HG02840 (cell line): ENCODE data around the gene NTN1.

Experiments used
- ATAC-seq: cut with Tn5 transposase; IDR thresholded peaks from one replicate; pipeline ENCODE4 v1.9.1; 2021; ENCODE audit warnings: mild to moderate bottlenecking, moderate library complexity, moderate number of reproducible peaks; ENCODE audit not compliant: unreplicated experiment, low FRiP score

NTN1 gene

DNA sequence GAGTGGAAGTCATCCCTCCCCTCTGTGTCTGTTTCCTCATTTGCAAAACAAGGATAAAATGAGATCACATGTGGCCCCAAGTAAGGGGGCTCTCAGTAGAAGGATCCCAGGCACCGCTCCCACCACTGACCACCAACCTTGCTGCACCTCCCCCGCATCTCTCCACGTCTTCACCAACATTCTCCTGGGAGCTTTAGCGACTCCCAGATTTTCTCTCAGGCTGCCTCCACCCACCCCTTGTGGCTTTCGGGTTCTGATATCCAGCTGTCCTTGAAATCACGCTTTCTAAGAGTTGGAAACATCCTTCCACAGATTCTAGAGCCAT, 16.4 kb upstream of the NTN1 start:
- no peak for ATAC-seq

DNA sequence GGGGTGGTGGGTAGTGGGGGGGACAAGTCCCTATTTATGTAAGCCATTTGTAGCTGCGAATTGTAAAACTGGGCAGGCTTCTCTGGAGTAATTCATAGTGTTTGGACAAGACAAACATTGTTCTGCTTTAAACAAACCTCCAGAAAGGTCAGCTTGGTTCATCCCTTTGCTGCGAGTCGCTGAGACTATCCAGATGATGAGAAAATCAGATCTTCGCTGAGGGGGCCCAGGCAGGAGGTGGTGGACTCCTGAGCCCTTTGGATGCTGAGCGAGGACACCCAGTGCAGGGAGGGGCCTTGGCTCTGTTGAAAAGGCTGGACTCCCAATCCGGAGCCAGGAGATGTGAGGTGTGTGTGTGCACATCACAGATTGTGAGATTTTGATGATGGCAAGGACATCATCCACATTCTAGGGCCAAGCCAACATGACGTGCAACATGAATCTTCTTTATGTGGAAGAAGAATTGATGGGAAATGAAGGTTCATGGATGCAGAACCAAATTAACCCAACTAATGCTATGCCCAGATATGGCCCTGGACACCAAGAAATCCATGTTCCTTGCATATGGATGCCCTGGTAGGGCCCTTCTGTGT, 15.0 kb upstream of the NTN1 start:
- no peak for ATAC-seq

DNA sequence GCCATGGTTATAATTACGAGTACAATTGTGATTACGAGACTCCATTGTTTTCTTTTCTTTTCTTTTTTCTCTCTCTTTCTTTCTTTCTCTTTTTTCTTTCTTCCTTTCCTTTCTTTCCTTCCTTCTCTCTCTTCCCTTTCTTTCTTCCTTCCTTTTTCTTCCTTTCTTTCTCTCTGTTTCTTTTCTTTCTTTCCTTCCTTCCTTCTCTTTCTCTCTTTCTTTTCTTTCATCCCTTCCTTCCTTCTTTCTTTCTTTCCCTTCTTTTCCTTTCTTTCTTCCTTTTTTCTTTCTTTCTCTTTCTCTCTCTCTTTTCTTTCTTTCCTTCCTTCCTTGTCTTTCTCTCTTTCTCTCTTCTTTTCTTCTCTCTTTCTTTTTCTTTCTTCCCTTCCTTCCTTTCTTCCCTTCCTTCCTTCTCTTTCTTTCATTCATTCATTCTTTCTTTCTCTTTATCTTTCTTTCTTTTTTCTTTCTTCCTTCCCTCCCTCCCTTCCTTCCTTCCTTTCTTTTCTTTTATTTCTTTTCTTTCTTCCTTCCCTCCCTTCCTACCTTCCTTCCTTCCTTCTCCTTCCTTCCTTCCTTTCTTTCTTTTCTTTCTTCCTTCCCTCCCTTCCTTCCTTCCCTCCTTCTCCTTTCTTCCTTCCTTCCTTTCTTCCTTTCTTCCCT, 14.1 kb upstream of the NTN1 start:
- no peak for ATAC-seq

DNA sequence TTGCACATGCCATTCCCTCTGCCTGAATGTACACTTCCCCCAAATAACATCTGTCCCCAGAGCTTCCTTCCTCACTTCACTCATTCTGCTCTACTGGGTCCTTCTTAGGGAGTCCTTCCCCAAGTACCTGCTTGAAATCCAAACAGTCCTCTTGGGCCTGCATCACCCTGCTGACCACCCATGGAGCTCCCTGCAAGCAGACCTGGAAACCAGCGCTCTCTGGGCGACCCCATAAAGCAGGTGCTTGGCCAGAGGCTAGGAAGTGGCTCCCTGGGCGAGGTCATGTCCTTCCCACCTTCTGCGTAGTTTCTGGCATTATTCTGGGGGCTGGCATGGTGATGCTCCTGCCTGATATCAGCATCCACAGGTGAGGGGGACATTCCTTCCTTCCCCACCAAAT, 12.2 kb upstream of the NTN1 start:
- no peak for ATAC-seq

DNA sequence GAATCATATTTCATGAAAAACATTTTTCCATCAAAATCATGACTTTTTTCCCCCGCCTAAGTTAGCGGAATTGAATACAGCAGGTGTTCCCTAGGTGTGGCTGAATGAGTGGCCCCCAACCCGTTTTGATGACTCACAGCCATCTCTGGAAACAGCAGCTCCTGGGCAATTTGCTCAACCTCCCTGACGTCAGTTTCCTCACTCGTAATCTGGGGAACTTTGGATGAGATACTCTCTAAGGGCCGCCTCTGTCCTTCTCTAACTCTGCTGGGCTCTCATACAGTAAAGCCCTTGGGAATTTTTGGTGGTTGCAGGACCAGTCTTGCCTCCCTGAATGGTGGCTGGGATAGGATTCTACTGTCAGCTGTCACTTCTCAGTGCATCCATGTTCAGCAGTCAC, 11.6 kb upstream of the NTN1 start:
- ATAC-seq: no peak

DNA sequence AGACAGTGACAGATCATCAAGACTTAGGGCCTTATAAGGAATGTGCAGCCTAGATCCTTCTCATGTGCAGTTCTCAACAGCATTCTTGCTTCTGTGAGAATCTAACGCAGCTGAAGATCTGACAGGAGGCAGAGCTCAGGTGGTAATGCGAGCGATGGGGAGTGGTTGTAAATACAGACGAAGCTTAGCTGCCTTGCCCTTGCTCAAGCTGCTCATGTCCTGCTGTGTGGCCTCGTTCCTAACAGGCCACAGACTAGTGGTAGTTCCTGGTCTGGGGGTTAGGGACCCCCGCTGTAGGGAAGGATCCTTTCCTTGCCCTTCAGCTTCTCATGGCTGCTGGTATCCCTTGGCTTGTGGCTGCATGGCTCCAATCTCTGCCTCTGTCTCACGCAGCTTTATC, 10.3 kb upstream of the NTN1 start:
- no peak for ATAC-seq

DNA sequence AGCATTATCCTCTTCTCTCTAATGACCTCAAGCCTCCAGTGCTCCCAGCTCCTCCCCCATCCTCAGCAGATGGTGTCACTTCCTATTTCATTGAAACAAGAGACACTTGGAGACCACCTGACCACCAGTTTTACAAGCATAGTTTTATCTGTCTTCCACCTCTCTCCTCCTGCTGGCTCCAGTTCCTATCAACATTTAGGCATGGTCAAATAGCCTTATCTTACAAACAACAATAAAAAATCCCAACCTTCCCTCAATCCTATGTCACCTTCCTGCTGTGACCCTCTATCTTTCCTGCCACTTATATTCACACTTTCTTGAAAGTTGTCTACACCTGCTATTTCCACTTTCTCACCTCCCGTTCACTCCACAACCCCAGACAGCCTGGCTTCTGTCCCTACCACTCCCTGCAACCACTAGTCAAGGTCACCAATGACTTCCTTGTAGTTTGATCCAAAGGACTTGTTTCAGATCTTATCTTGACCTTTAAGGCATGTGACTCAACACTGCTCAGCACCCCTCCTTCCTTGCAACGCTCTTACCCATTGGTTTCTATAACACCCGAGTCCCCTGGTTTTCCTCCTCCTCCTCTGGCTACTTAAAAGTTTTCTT, 4.3 kb upstream of the NTN1 start:
- no peak for ATAC-seq

DNA sequence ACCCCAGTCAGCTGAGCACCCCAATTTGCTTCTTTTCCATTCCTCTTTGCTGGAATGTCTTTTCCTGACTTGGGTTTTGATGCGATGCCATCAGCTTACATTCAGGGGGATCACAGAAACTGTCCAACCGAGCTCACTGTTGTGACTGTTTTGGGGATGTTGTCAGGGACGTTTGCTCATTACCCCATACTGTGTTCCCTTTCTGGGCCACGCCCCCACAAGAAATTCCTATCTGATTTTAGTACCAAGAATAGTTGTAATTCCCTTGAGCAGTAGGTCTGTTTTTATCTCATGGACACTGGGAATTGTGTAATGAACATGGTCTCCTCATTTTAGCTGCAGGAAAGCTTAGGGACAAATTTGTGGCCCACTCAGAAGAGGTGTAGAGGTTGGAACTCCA, 2.6 kb upstream of the NTN1 start:
- no peak for ATAC-seq

DNA sequence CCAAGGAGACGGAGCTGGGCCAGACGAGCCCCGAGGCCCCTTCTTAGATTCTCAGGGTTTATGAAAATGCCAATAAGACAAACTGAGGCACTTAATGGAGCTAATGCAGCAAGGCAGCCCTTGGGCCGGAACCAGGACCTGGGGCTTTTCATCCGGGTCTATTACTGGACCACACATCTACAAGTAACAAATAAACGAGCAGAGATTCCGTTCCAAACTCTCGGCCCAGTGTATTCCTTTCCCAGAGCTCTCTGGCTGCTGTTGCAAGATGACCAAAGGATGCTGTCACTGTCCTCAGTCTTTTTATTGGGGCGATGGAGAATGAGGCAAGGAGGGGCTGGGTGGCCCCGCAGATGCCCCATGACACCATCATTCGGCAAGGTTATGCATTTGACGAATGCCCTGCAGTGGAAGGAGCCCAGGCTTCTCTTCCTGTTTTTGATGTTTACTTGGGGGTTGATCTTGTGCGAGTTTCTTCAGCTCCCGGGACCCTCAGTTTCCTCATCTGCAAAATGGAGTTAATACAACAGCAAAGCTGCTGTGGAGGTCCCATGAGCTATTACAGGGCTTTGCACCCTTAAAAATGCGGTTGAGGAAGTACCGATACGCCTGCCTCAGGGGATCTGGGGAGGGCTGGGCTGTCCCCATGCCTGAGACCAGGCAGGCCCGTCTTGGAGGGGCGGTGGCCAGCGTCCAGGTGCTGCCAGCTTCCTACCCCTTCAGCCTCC, 1.1 kb upstream of the NTN1 start:
- no peak for ATAC-seq

DNA sequence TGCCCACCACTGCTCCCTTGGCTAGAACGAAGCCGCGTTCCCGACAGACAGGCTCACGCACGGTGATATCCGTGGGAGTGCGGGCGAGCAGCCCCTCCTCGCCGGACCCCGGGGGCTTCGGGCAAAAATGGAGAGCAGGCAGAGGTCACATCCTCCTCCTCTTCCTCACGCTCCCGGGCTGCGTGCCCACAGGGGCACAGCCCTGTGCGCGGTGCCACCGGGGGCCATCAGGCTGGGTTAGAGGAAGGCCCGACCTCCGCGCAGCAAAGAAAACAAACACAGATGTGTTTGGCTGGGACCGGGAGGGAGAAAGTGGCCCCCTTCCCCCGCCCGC, 519 bp upstream of the NTN1 start:
- ATAC-seq: no peak

DNA sequence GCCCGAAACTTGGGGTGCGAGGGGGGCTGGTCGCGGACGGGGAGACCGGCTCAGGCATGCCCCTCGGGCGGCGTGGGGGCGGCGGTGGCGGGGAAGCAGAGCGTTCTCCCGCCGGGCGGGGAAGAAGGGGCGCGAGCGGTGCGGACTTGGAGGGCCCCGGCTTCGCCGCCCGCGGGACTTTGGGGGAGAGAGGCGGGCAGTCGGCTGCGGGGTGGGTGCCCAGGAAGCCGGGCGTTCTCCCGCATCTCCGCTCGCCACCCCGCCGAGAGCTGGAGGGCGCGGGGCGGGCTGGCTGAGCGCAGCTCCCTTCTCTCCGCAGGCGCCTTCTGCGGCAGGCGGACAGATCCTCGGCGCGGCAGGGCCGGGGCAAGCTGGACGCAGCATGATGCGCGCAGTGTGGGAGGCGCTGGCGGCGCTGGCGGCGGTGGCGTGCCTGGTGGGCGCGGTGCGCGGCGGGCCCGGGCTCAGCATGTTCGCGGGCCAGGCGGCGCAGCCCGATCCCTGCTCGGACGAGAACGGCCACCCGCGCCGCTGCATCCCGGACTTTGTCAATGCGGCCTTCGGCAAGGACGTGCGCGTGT, 772 bp downstream of the NTN1 start:
- ATAC-seq: no peak

DNA sequence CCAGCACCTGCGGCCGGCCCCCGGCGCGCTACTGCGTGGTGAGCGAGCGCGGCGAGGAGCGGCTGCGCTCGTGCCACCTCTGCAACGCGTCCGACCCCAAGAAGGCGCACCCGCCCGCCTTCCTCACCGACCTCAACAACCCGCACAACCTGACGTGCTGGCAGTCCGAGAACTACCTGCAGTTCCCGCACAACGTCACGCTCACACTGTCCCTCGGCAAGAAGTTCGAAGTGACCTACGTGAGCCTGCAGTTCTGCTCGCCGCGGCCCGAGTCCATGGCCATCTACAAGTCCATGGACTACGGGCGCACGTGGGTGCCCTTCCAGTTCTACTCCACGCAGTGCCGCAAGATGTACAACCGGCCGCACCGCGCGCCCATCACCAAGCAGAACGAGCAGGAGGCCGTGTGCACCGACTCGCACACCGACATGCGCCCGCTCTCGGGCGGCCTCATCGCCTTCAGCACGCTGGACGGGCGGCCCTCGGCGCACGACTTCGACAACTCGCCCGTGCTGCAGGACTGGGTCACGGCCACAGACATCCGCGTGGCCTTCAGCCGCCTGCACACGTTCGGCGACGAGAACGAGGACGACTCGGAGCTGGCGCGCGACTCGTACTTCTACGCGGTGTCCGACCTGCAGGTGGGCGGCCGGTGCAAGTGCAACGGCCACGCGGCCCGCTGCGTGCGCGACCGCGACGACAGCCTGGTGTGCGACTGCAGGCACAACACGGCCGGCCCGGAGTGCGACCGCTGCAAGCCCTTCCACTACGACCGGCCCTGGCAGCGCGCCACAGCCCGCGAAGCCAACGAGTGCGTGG, 1.5 kb downstream of the NTN1 start:
- no peak for ATAC-seq

DNA sequence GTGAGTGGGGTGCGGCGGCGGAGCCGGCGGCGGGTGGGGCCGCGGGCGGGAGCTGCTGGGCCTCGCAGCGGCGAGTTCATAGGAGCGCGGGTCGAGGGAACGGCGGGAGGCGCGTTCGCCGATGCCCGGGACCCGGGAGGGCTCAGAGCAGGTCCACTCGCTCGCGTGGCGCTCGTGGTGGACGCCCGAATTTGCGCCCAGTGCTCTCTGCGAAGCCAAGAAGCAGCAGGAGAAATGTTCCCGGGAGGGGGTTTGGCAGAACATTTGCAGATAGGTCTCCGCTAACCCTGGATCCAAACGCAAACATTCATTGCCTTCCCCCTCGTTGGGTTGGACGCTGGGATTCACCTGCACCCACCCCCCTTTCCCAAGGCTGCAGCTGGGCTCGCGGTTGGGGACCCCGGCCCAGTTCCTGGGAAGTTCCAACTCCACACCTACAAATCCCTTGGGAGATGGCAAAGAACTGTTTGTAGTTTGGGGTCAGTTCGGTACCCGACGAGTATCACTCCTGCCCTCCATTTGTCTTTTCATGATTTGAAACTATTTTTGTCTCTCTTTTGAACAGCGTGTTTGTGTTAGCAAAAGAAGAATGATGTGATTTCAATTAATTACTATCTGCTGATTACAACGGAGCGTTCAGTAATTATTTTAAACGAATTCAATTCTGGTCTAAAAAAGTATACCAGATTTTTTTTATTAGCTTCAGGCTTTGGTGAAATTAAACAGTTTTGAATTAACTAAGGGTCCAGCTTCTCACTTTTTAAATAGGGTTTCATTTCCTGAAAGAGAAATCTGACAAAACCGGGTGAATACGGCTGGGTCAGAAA, 2.3 kb downstream of the NTN1 start:
- ATAC-seq: no peak

DNA sequence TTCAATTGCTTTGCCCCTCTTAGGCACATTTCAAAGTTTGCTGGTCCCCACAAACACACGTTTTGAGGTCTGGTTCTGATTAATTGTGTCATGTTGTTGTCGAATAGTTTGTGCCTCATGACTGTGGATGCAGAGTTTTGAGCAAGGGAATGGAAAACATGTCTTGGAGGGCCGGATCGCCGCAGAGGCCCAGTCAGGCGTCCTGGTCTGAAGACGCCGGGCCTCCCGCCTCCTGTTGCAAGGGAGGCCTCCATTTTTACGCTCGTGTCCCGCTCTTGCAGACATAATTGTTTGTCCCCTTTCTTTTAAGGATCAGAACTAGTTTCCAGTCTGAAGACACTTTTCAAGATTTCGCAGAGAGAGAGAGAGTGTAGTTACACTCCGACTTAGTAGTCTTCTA, 3.2 kb downstream of the NTN1 start:
- ATAC-seq: no peak

DNA sequence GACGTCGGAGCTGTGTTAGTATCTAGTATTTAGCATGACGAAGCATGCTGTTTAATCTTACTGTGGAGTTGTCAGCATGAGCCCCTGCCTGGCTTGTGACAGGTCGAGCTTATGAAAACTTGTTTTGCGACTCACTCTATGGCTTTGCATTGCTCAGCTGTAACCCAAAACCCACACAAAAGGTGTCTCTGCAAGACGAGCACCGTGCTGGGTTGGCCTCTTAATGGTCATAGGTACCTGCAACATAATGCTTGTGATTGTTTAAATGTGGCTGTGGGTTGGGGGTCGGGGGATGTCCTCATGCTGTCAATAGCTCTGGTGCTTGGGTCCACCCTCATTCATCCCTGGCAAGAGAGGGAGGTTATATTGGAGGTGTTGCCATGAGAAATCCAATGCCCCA, 5.4 kb downstream of the NTN1 start:
- no peak for ATAC-seq

DNA sequence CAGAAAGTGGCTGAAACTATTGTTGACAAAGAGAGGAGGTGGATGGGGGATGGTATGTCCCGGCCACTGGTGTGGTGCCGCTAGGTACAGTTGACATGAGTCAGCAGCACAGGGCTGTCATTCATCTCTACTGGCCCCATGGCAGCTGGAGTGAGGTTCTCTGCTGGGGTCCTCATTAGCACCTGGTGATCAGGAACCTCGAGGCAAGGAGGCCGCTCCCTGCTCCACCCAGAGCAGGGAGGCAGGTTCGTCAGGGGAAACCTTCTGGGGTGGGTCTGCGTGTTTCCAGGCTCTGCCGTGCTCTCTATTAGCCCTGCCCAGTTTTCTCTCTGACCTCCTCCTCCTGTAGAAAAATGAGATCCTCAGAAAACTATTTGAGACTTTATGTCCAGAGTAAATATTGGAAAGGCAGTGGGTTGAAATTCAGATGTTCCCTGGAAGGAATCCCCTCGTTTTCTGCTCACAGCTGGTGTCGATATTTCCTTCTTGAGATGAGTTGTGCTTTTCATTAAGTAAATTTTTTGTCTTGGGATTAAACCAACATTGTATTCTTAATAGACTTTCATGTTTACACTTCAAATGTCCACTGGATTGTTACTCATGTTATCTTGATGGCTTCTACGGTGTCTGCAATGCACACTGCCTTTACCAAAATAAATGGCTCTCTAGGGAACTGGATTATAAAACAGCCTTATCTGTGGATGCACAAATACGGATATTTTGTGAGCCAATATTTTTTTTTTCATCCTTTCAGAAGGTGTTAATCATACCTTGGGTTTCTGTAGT, 7.1 kb downstream of the NTN1 start:
- no peak for ATAC-seq

DNA sequence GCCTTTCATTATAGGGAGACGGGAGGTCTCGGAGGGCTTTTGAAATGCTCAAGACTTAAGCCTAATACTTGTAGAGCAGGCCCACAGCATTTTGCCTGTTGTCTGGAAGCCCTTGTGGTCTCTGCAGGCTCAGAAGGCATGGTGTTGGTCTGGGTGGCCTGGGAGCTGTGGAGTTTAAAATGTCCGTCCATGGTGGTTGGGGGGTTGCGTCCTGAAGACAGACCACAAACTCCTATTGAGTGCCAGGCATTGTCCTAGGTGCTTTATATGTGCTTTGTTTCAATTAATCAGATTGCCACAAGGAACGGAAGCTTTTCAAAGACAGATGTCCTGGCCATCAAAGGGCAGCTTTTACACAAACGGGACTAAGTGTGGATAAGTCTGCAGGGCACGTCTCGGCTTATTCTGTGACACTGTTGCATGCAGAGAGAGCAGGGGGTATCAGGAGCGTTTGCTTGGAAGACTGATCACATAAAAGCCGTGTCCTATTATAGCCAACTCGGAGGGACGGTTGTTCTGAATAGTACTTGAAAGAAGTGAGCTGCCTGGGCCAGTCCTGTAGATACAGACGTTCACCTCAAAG, 7.8 kb downstream of the NTN1 start:
- no peak for ATAC-seq

DNA sequence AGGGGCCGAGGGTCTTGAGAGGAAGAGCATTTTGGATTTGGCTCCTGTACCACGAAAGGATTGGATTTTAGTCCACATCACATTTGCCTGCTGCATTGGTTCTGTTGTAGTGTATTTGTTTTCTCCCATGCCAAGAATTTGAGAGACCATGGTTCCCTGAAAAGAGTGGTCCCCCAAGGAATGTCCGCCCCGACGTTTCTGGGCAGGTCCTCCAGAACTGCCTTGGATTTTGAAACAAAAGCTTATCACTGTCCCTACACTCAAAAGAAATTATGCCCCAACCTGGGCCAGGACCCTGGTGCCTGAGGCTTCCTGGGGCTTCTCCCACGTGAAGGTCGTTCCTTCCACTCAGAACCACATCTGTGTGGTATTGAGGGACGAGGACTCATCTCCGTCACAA, 10.8 kb downstream of the NTN1 start:
- no peak for ATAC-seq

DNA sequence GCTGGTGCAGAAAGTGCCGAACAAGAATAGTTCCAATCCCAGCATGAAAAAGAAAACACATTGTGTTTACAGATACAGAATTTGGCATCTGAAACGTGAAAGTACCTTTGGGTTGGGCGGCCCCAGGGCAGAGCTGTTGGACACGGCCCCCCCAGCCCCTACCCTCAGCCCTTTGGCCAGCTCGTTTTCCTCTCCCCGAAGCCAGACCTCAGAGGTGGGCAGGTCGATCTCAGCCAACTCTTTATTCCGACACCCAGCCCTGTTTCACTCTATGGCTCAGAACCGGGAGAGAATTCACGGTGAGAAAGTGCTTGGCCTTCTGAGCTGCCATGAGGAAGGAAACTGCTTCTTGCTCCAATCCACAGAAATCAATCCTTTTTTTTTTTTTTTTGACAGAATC, 11.3 kb downstream of the NTN1 start:
- ATAC-seq: no peak
